ENCODE data around the gene CEP112.

Gene CEP112

DNA sequence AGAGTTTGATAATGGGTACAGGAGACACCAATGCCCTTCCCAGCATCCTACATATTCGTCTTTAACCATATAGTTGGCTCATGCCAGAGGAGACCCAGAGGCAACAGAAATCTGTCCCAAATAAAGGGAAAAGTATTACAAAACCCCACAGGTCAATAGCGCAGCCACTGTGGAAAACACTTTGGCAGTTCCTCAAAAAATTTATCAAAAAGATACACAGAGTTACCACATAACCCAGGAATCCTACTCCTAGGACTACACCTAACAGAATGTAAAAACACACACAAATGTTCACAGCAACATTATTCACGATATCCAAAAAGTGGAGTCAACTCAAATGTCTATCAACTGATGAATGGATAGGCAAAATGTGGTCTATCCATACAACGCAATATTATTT, 135.8 kb downstream of the CEP112 start:
- DNase-seq = no peak

DNA sequence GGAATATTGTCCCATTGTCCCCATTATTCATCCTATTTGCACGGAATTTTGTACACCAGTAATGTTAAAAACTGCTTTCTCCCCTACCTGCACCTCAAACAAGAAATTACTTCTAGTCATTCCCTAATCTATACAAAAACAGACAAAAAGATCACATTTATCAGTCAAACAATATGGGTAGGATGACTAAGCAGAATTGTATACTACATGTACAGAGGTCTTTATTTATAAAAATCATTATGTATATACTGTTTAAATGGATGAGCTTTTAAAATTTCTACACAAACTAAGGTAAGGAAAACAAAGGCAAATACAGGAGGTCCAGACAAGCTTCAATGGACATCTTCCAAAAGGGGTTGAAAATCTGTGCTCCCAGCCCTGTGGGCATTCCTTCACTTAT, 137.7 kb downstream of the CEP112 start:
- DNase-seq = no peak

- DNase-seq = no peak
Measured at GRCh38 chr17:66044083-66044482, 147.8 kb downstream of the CEP112 start.

DNA sequence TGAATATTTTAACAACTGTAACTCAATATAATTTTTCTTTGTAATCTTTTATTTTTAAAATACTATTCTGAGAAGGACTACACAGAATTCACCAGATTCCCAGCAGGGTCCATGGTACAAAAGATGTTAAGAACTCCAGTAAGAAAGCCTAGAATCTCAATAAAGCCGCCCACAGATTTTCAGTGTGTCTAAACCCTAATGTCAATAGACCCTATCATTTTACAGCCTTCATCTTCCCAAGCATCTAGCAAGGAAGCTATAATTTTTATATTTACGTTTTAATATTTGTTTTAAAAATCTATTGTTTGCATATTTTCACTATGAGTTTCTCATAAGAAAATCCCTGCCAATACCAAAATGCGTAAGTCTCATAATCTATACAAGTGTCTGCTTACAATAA, 148.5 kb downstream of the CEP112 start:
- no peak for DNase-seq

DNA sequence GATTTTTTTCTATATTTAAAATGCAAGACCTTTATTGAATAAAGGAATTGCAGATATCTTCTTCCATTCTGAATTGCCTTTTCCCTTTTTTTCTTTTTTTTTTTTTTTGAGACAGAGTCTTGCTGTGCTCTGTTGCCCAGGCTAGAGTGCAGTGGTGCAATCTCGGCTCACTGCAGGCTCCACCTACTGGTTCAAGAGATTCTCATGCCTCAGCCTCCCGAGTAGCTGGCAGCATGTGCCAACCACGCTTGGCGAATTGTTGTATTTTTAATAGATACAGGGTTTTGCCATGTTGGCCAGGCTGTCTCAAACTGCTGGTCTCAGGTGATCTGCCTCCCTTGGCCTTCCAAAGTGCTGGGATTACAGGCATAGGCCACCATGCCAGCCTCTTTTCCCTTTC, 151.5 kb downstream of the CEP112 start:
- no peak for DNase-seq

- no peak for DNase-seq
Measured at GRCh38 chr17:66038125-66038524, 153.8 kb downstream of the CEP112 start.

- no peak for DNase-seq
Measured at GRCh38 chr17:66037221-66037620, 154.7 kb downstream of the CEP112 start.

GRCh38 chr17:66032082-66032712, 159.7 kb downstream of the CEP112 start:
- DNase-seq = no peak

DNA sequence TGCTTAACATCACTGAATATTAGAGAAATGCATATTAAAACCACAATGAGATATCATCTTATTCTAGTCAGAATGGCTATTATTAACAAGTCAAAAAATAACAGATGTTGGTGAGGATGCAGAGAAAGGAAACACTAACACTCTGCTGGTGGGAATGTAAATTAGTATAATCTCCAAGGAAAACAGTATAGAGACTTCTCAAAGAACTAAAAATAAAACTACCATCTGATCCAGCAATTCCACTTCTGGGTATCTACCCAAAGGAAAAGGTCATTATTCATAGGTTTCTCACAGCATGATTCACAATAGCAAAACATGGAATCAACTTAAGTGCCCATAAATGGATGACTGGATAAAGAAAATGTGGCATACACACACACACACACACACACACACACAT, 166.4 kb downstream of the CEP112 start:
- DNase-seq = no peak

GRCh38 chr17:66021757-66022156, 170.2 kb downstream of the CEP112 start:
- DNase-seq = no peak

- peak; percentile 62 for DNase-seq
Measured at GRCh38 chr17:66018786-66019185, 173.1 kb downstream of the CEP112 start.

DNA sequence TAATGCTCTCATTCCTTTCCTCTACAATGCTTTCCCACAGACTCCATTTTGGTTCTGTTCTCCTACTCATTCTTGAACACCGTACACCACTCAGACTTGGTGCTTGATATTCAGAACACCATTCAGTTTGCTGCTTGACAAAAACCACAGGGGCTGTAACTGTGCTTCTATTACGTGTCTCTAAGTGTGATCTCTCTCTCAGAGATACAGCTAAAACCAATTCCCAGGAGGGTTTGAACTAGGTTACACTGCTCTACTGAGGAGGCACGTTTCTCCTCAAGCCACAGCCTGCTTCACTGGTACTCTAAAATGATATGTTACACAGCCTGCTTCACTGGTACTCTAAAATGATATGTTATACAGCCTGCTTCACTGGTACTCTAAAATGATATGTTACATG, 175.7 kb downstream of the CEP112 start:
- no peak for DNase-seq

DNA sequence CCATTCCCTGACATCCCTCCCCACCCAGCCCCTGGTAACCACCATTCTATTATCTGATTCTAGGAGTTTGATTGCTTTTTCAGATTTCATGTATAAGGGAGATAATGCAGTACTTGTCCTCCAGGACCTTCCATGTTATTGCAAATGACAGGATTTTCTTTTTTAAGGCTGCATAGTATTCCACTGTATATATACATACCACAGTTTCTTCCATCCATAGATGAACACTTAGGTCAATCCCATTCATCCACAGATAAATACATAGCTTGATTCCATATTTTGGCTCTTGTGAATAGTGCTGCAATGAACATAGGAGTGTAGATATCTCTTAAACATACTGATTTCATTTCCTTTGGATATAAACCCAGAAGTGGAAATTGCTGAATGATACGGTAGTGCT, 183.3 kb downstream of the CEP112 start:
- no peak for DNase-seq

- no peak for DNase-seq
Measured at GRCh38 chr17:66006654-66007053, 185.3 kb downstream of the CEP112 start.

GRCh38 chr17:66002812-66003211, 189.1 kb downstream of the CEP112 start:
- DNase-seq = no peak

GRCh38 chr17:66002063-66002585, 189.8 kb downstream of the CEP112 start:
- DNase-seq = no peak

- no peak for DNase-seq
Measured at GRCh38 chr17:66000216-66000615, 191.7 kb downstream of the CEP112 start.

GRCh38 chr17:65998675-65999074, 193.3 kb downstream of the CEP112 start:
- no peak for DNase-seq

DNA sequence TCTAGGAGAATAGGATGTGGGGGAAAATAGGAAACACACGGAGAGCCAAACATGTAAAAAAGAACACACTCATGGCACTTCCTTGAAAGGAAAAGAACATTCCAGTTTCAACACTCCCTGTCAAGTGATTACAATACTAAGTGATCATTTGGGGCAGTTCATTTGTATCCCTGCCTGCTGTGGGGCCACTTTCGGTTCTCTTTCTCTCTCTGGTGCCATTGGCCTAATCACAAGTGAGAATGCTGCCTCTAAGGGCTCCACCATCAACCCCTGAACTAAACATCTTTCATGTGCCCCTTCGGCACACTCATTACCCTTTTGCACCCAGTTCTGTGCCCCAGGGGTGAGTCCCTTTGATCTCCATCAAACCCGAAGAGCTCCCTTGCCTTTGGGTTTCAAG, 197.3 kb downstream of the CEP112 start:
- DNase-seq = no peak

DNA sequence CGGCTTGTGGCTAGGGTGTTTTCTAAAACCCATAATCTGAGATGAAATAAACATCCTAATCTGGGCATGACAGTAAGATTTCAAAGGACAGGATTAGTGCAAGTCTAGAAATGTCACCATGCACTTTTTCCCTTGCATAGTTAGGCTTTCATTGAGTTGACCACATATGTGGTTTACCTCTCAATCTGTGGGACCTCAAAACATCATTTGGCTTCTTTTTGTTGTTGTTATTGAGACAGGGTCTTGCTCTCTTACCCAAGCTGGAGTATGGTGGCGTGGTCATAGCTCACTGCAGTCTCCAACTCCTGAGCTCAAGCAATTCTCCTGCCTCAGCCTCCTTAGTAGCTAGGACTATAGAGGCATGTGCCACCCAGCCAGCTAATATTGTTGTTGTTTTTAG, 197.8 kb downstream of the CEP112 start:
- DNase-seq = no peak

DNA sequence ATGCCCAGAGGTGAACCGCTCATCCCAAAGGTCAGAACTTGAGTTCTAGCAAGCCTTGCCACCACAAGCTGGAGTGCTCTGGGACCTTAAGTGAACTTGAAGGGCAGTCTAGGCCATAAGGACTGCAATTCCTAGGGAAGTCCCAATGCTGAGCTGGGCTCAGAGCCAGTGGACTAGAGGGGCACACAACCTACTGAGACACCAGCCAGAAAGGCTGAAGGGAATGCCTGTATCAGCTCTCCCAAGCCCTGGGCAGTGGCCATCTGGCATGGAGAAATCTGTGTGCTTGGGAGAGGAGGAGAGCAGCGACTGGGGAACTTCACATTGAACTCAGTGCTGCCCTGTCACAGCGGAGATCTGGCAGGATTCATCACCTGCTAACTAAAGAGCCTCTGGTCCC, 201.3 kb downstream of the CEP112 start:
- DNase-seq = no peak

GRCh38 chr17:65988451-65988850, 203.5 kb downstream of the CEP112 start:
- no peak for DNase-seq

GRCh38 chr17:65987988-65988387, 203.9 kb downstream of the CEP112 start:
- no peak for DNase-seq

DNA sequence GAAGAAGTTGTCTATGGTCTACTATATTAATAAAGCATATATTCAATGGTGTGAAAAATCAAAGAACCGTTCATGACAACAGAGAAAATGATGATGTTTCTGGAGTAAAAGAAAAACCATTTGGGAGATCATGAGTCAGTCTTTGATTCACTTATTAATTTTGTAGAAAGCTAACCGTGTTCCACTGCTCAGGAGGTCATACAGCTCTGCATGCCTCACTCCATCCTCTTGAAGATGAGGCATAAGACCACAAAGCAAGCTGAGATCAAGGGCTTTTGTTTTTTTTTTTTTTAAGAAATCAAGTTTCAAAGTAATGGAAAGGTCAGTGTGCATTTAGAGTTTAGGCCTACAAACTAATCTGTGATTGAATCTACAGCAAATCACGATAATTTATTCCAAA, 206.4 kb downstream of the CEP112 start:
- DNase-seq = no peak

GRCh38 chr17:65984299-65984698, 207.6 kb downstream of the CEP112 start:
- no peak for DNase-seq

Measured in NCI-H1436 treated with DMSO at 0.1 percent for 48 hours (cell line).